ENCODE measurements around the gene TSPO. TPM values are rescaled to one million over a fixed set of nuclear protein-coding genes. Genes with fewer than 3 reads are reported as not detected.

Gene TSPO
- total and polyA plus RNA-seq, 2 of the 13 experiments (the other 11 are each of a cell fraction or from before 2014, with no cell fraction given) = 0.46 to 1.4 TPM

GRCh38 chr22:43187171-43188099 is 36.1 kb downstream of the TSPO start (continued):
- TF ChIP-seq, protein P1, sequence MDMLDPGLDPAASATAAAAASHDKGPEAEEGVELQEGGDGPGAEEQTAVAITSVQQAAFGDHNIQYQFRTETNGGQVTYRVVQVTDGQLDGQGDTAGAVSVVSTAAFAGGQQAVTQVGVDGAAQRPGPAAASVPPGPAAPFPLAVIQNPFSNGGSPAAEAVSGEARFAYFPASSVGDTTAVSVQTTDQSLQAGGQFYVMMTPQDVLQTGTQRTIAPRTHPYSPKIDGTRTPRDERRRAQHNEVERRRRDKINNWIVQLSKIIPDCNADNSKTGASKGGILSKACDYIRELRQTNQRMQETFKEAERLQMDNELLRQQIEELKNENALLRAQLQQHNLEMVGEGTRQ (IDR thresholded peaks at IDR 0.05; ENCODE audit: low read depth, low read length) = no peak
- TF ChIP-seq, protein P1 (CRISPR knock-in tag; IDR thresholded peaks at IDR 0.05; ENCODE audit: borderline replicate concordance) = no peak
- TF ChIP-seq ZBTB42 (CRISPR knock-in tag; IDR thresholded peaks at IDR 0.05) (no peak), RNF2 (conservative IDR thresholded peaks at IDR 0.05; ENCODE audit: low read depth) (peak; percentile 71), FOXA3 (CRISPR knock-in tag; IDR thresholded peaks at IDR 0.05) (no peak; the same call in none of the 2 replicates), NPAS2 (CRISPR knock-in tag; IDR thresholded peaks at IDR 0.05; ENCODE audit: borderline replicate concordance) (no peak), TAF1 (CRISPR knock-in tag; IDR thresholded peaks at IDR 0.05) (peak; percentile 75; the same call in 1 of the 2 replicates), NCOA5 (CRISPR knock-in tag; IDR thresholded peaks at IDR 0.05) (no peak), SAP130 (CRISPR knock-in tag; IDR thresholded peaks at IDR 0.05; ENCODE audit: low read depth) (peak; percentile 70), ZNF333 (CRISPR knock-in tag; IDR thresholded peaks at IDR 0.05; ENCODE audit: borderline replicate concordance) (peak; percentile 81; the same call in 1 of the 2 replicates), ZFP90 (CRISPR knock-in tag; IDR thresholded peaks at IDR 0.05; ENCODE audit: borderline replicate concordance) (peak; percentile 86; the same call in 1 of the 2 replicates), EP300 (IDR thresholded peaks at IDR 0.05; ENCODE audit: low read depth in 2 of 2, low read length in 2 of 2) (no peak; a peak in 1 of 4 replicates), EP300 (CRISPR knock-in tag; IDR thresholded peaks at IDR 0.05; ENCODE audit: borderline replicate concordance) (no peak), ZNF570 (CRISPR knock-in tag; IDR thresholded peaks at IDR 0.05; ENCODE audit: borderline replicate concordance) (no peak), ZNF503 (CRISPR knock-in tag; IDR thresholded peaks at IDR 0.05) (peak; percentile 70)
- TF ChIP-seq, protein P2, sequence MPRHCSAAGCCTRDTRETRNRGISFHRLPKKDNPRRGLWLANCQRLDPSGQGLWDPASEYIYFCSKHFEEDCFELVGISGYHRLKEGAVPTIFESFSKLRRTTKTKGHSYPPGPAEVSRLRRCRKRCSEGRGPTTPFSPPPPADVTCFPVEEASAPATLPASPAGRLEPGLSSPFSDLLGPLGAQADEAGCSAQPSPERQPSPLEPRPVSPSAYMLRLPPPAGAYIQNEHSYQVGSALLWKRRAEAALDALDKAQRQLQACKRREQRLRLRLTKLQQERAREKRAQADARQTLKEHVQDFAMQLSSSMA (CRISPR knock-in tag; IDR thresholded peaks at IDR 0.05) = no peak
- TF ChIP-seq, protein P3, sequence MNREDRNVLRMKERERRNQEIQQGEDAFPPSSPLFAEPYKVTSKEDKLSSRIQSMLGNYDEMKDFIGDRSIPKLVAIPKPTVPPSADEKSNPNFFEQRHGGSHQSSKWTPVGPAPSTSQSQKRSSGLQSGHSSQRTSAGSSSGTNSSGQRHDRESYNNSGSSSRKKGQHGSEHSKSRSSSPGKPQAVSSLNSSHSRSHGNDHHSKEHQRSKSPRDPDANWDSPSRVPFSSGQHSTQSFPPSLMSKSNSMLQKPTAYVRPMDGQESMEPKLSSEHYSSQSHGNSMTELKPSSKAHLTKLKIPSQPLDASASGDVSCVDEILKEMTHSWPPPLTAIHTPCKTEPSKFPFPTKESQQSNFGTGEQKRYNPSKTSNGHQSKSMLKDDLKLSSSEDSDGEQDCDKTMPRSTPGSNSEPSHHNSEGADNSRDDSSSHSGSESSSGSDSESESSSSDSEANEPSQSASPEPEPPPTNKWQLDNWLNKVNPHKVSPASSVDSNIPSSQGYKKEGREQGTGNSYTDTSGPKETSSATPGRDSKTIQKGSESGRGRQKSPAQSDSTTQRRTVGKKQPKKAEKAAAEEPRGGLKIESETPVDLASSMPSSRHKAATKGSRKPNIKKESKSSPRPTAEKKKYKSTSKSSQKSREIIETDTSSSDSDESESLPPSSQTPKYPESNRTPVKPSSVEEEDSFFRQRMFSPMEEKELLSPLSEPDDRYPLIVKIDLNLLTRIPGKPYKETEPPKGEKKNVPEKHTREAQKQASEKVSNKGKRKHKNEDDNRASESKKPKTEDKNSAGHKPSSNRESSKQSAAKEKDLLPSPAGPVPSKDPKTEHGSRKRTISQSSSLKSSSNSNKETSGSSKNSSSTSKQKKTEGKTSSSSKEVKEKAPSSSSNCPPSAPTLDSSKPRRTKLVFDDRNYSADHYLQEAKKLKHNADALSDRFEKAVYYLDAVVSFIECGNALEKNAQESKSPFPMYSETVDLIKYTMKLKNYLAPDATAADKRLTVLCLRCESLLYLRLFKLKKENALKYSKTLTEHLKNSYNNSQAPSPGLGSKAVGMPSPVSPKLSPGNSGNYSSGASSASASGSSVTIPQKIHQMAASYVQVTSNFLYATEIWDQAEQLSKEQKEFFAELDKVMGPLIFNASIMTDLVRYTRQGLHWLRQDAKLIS (CRISPR knock-in tag; IDR thresholded peaks at IDR 0.05) = no peak
- TF ChIP-seq, protein P4, sequence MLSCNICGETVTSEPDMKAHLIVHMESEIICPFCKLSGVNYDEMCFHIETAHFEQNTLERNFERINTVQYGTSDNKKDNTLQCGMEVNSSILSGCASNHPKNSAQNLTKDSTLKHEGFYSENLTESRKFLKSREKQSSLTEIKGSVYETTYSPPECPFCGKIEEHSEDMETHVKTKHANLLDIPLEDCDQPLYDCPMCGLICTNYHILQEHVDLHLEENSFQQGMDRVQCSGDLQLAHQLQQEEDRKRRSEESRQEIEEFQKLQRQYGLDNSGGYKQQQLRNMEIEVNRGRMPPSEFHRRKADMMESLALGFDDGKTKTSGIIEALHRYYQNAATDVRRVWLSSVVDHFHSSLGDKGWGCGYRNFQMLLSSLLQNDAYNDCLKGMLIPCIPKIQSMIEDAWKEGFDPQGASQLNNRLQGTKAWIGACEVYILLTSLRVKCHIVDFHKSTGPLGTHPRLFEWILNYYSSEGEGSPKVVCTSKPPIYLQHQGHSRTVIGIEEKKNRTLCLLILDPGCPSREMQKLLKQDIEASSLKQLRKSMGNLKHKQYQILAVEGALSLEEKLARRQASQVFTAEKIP (CRISPR knock-in tag; IDR thresholded peaks at IDR 0.05; ENCODE audit: borderline replicate concordance) = no peak

All from HepG2 (cell line).